ENCODE results near the gene OPRL1.

DNA sequence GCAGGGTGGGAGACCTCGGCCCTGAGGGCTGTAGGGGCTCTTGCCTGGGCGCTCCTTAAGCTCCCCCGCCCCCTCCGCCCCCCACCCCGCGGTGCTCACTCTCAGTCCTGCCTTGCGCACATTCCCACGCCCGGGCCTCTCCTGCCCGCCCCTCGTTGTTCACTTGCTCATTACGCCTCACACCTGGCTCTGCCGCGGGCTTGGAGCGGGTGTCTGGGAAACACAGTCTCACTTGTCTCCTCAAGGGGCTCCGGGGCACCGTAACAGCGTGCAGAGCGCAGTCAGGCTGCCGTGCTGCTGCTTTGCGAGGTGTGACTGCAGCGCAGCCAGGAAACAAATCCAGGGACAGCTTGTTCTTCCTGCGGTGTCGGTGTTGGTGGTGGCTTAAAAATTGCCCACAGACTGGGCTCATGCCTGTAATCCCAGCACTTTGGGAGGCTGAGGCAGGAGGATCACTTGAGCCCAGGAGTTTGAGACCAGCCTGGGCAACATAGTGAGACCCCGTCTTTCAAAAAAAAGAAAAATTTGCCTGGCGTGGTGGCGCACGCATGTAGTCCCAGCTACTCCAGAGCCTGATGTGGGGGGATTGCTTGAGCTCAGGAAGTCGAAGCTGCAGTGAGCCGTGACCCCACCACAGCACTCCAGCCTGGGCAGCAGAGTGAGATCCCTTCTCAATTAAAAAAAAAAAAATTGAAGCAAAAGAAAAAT is 22.9 kb downstream of the OPRL1 start:
- TF ChIP-seq, protein P1, sequence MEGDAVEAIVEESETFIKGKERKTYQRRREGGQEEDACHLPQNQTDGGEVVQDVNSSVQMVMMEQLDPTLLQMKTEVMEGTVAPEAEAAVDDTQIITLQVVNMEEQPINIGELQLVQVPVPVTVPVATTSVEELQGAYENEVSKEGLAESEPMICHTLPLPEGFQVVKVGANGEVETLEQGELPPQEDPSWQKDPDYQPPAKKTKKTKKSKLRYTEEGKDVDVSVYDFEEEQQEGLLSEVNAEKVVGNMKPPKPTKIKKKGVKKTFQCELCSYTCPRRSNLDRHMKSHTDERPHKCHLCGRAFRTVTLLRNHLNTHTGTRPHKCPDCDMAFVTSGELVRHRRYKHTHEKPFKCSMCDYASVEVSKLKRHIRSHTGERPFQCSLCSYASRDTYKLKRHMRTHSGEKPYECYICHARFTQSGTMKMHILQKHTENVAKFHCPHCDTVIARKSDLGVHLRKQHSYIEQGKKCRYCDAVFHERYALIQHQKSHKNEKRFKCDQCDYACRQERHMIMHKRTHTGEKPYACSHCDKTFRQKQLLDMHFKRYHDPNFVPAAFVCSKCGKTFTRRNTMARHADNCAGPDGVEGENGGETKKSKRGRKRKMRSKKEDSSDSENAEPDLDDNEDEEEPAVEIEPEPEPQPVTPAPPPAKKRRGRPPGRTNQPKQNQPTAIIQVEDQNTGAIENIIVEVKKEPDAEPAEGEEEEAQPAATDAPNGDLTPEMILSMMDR (IDR thresholded peaks at IDR 0.05) = no peak
- no peak for TF ChIP-seq POLR2A (IDR thresholded peaks at IDR 0.05)
